Smooth muscle cell (in vitro differentiated cells): Measurements from ENCODE around the gene EIF1B. TPM values are rescaled to one million over a fixed set of nuclear protein-coding genes. Genes with fewer than 3 reads are reported as not detected.

Source experiments
- DNase-seq: peaks from one replicate; lab custom pipeline; 2025; ENCODE audit not compliant: unreplicated experiment; lab: John Stamatoyannopoulos, UW
- H2AFZ ChIP-seq: fragments of 200-600 bp; sonication (generic); 2 replicates; pipeline ENCODE4 v1.6.0; 2016; ENCODE audit warnings: antibody characterized with exemption, low read depth, mild to moderate bottlenecking
- H3F3A ChIP-seq: fragments of 200-600 bp; sonication (generic); 2 replicates; pipeline ENCODE4 v1.6.0; 2017; ENCODE audit warnings: antibody characterized with exemption, low read depth
- H3K27ac ChIP-seq: fragments of 200-600 bp; sonication (generic); 2 replicates; pipeline ENCODE4 v1.5.1; 2016; ENCODE audit warnings: low read depth, mild to moderate bottlenecking
- H3K27me3 ChIP-seq: fragments of 200-600 bp; sonication (generic); 2 replicates; pipeline ENCODE4 v1.6.1; 2016; ENCODE audit warnings: low read depth, mild to moderate bottlenecking
- H3K36me3 ChIP-seq: fragments of 200-600 bp; sonication (generic); 2 replicates; pipeline ENCODE4 v1.5.1; 2016; ENCODE audit warnings: low read depth
- H3K4me1 ChIP-seq: fragments of 200-600 bp; sonication (generic); 2 replicates; pipeline ENCODE4 v1.5.1; 2016; ENCODE audit warnings: low read depth
- H3K4me2 ChIP-seq: fragments of 200-600 bp; sonication (generic); 2 replicates; pipeline ENCODE4 v1.6.0; 2016; ENCODE audit warnings: mild to moderate bottlenecking
- H3K4me3 ChIP-seq: fragments of 200-600 bp; sonication (generic); 2 replicates; pipeline ENCODE4 v1.5.1; 2016; ENCODE audit warnings: mild to moderate bottlenecking
- H3K79me2 ChIP-seq: fragments of 200-600 bp; sonication (generic); 2 replicates; pipeline ENCODE4 v1.6.0; 2016; ENCODE audit warnings: low read depth, mild to moderate bottlenecking
- H3K9ac ChIP-seq: fragments of 200-600 bp; sonication (generic); 2 replicates; pipeline ENCODE4 v1.6.0; 2016; ENCODE audit warnings: low read depth
- H3K9me3 ChIP-seq: fragments of 200-600 bp; sonication (generic); replicated peaks from 2 replicates; pipeline ENCODE4 v1.5.1; 2016; ENCODE audit warnings: low read depth
- H4K20me1 ChIP-seq: fragments of 200-600 bp; sonication (generic); 2 replicates; pipeline ENCODE4 v1.6.0; 2016; ENCODE audit warnings: low read depth
- CTCF ChIP-seq: fragments of 200-600 bp; sonication (generic); IDR thresholded peaks from 2 replicates; pipeline ENCODE4 v1.5.1; 2017; ENCODE audit warnings: borderline replicate concordance, mild to moderate bottlenecking, antibody characterized with exemption; ENCODE audit not compliant: insufficient read depth, poor library complexity, severe bottlenecking
- WGBS: methylation state at CpG from one replicate; pipeline ENCODE4 v1.1.7; 2016; ENCODE audit warnings: low lambda C conversion rate; 5-methylcytosine and 5-hydroxymethylcytosine counted together
- polyA plus RNA-seq: library from polyadenylated mRNA; unstranded; fragments of >200 nt; fragmentation: Nextera tagmentation; extraction: Ambion mirVana; gene quantifications from 2 replicates; pipeline ENCODE4 v1.2.1, GENCODE V29; 2016
- total RNA-seq: library from RNA; depleted of rRNA; stranded (reverse); fragments of >200 nt; gene quantifications from 2 replicates; pipeline ENCODE4 v1.2.3, GENCODE V29; 2014

The EIF1B gene
- total and polyA plus RNA-seq, 2 experiments from 2014 or later, result 46.8 to 87.7 TPM

DNA sequence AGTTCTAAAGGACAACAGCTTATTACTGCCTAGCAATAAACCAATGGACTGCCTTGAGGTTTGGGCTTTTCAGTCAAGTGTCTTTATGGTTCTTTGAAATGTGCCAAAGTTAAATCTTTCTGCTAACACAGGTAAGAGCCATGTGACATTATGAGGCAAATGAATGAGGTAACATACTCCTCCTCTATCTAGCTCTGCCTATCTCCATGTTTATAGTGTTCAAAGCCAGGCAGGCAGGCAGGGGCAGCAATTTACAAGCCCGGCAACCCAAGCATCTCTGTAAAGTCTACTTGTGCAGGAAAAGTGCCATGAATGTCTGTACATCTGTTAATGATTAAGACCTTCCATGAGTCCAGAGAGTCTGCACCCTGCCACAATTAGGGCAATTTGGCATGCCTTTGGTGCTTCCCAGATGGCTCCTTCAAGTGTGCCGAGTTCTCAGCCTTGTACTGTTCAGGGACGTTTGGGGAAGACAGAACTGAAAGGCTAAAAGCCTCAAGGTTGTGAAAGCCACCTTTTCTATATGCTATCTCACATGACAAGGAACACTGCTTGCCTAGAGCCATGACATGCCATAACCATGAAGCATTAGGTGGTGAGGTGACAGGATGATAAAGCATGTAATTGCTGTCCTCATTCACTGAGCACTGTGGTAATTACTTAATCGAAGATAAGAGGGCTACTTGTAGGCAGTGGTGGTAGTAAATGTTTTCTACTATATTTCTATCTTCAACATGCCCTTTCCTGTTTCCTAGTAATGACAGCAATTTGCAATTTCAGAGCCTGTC lies 41.4 kb upstream of the EIF1B start:
- Histone ChIP-seq H3K4me1 (peaks cover 11% of the 10 kb centered on the region), H3K36me3 (no peaks in the 10 kb centered on the region), H3K27me3 (no peaks in the 10 kb centered on the region), H2AFZ (no peak overlapping the region), H3F3A (no peaks in the 10 kb centered on the region), H3K27ac (no peak overlapping the region), H3K79me2 (no peaks in the 10 kb centered on the region), H3K9me3 (no peaks in the 10 kb centered on the region), H3K9ac (no peak overlapping the region), H4K20me1 (no peaks in the 10 kb centered on the region), H3K4me3 (no peak overlapping the region), H3K4me2 (no peak overlapping the region)
- DNase-seq, result no peak
- WGBS, result 45% methylated on average over 4 of the region's 4 CpGs
- no peak for TF ChIP-seq CTCF

GRCh38 chr3:40268802-40269524 lies 40.5 kb upstream of the EIF1B start:
- H3K27me3 ChIP-seq, result no peaks in the 10 kb centered on the region
- H3K36me3 ChIP-seq, result no peaks in the 10 kb centered on the region
- TF ChIP-seq CTCF, result no peak
- H3K4me1 ChIP-seq, result peaks cover 11% of the 10 kb centered on the region
- DNase-seq, result no peak
- H2AFZ ChIP-seq, result no peak overlapping the region
- no peak overlapping the region for H3K9ac ChIP-seq
- no peaks in the 10 kb centered on the region for H3F3A ChIP-seq
- H4K20me1 ChIP-seq, result no peaks in the 10 kb centered on the region
- no peaks in the 10 kb centered on the region for H3K9me3 ChIP-seq
- H3K4me2 ChIP-seq, result no peak overlapping the region
- H3K27ac ChIP-seq, result no peak overlapping the region
- 96% methylated on average over 2 of the region's 2 CpGs for WGBS
- H3K79me2 ChIP-seq, result no peaks in the 10 kb centered on the region
- no peak overlapping the region for H3K4me3 ChIP-seq

DNA sequence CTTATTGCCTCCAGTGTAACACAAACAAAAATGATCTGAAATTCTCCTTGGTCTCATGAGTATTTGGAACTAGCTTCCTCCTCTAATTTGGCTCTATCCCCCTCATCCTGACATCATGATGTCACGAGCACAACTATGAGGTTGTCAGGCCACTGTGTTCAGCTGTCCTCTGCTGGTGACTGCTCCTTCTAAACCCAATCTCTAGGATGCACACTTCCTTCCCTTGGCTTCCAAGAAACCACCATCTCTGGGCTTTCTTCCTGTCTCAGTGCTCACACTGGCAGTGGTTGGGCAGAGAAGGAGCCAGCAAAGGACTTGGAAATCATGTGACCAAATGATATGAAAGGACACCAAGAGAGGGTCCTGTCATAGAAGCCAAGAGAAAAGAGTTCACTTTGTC lies 30.7 kb upstream of the EIF1B start:
- H3K9me3 ChIP-seq, result no peaks in the 10 kb centered on the region
- H3K27ac ChIP-seq, result no peak overlapping the region
- no peaks in the 10 kb centered on the region for H3K79me2 ChIP-seq
- H3K27me3 ChIP-seq, result peaks cover 4% of the 10 kb centered on the region
- TF ChIP-seq CTCF, result no peak
- no peaks in the 10 kb centered on the region for H3F3A ChIP-seq
- H2AFZ ChIP-seq, result no peak overlapping the region
- no peaks in the 10 kb centered on the region for H3K36me3 ChIP-seq
- H3K4me3 ChIP-seq, result no peak overlapping the region
- DNase-seq, result no peak
- H3K4me2 ChIP-seq, result no peak overlapping the region
- no peaks in the 10 kb centered on the region for H4K20me1 ChIP-seq
- no peak overlapping the region for H3K9ac ChIP-seq
- H3K4me1 ChIP-seq, result no peaks in the 10 kb centered on the region
- 0% methylated on average over 1 of the region's 1 CpG for WGBS
